Neuronal stem cell (in vitro differentiated cells): ENCODE results near the gene PDAP1.

Experiments
- DNase-seq: peaks from one replicate; pipeline ENCODE4 v3.0.0-alpha.2; 2013; ENCODE audit warnings: low spot score
- H2AFZ ChIP-seq: one replicate; pipeline ENCODE4 v1.6.1; 2013; ENCODE audit warnings: mild to moderate bottlenecking, low read length, inconsistent platforms
- H2AK5ac ChIP-seq: 2 replicates; pipeline ENCODE4 v1.6.1; 2013; ENCODE audit warnings: low read depth, mild to moderate bottlenecking, inconsistent platforms, low read length, moderate library complexity, mixed read lengths
- H2BK120ac ChIP-seq: 2 replicates; pipeline ENCODE4 v1.6.1; 2013; ENCODE audit warnings: low read depth, mild to moderate bottlenecking, inconsistent platforms, low read length, moderate library complexity, mixed read lengths
- H2BK12ac ChIP-seq: one replicate; pipeline ENCODE4 v1.6.1; 2013; ENCODE audit warnings: low read length, inconsistent platforms
- H2BK15ac ChIP-seq: 2 replicates; pipeline ENCODE4 v1.6.1; 2013; ENCODE audit warnings: mild to moderate bottlenecking, low read length, inconsistent platforms, mixed read lengths
- H2BK5ac ChIP-seq: one replicate; pipeline ENCODE4 v1.6.1; 2013; ENCODE audit warnings: inconsistent platforms, mild to moderate bottlenecking, low read length, moderate library complexity
- H3K14ac ChIP-seq: one replicate; pipeline ENCODE4 v1.6.1; 2013; ENCODE audit warnings: low read length, inconsistent platforms
- H3K18ac ChIP-seq: 2 replicates; pipeline ENCODE4 v1.6.1; 2013; ENCODE audit warnings: low read length, inconsistent platforms
- H3K23ac ChIP-seq: 2 replicates; pipeline ENCODE4 v1.6.1; 2013; ENCODE audit warnings: low read depth, mild to moderate bottlenecking, mixed read lengths, low read length, inconsistent platforms; ENCODE audit not compliant: poor library complexity
- H3K27ac ChIP-seq: replicated peaks from 3 replicates; pipeline ENCODE4 v1.5.1; 2013; ENCODE audit warnings: low read length, inconsistent platforms
- H3K27me3 ChIP-seq, 3 experiments: 2 replicates each; pipeline ENCODE4 v1.6.1; 2013; ENCODE audit warnings: low read length in 3 of 3, mild to moderate bottlenecking in 2 of 3, inconsistent platforms in 1 of 3, low read depth in 1 of 3, mixed read lengths in 1 of 3, moderate library complexity in 1 of 3; ENCODE audit not compliant: control insufficient read depth in 3 of 3, insufficient read depth in 3 of 3
- H3K36me3 ChIP-seq, 2 donors: replicated peaks in 1 of 2; 2 replicates each; pipeline ENCODE4 v1.6.1; 2013; ENCODE audit warnings: low read length in 2 of 2; ENCODE audit not compliant: control insufficient read depth in 2 of 2, insufficient read depth in 2 of 2
- H3K4ac ChIP-seq: 2 replicates; pipeline ENCODE4 v1.6.1; 2013; ENCODE audit warnings: inconsistent platforms, mild to moderate bottlenecking, low read length, moderate library complexity
- H3K4me1 ChIP-seq, 2 donors: 1 replicate in 1 of 2; 2 replicates in 1 of 2; pipeline ENCODE4 v1.6.1; 2013; ENCODE audit warnings: low read length in 2 of 2, low read depth in 1 of 2; ENCODE audit not compliant: control insufficient read depth in 2 of 2, insufficient read depth in 1 of 2
- H3K4me2 ChIP-seq: one replicate; pipeline ENCODE4 v1.6.1; 2013; ENCODE audit warnings: mild to moderate bottlenecking, low read length, inconsistent platforms; ENCODE audit not compliant: insufficient read depth, poor library complexity, severe bottlenecking
- H3K4me3 ChIP-seq, 2 donors: 2 replicates each; pipeline ENCODE4 v1.5.1; 2013; ENCODE audit warnings: low read length in 2 of 2, mild to moderate bottlenecking in 2 of 2, inconsistent platforms in 1 of 2, moderate library complexity in 1 of 2
- H3K79me1 ChIP-seq: one replicate; pipeline ENCODE4 v1.6.1; 2013; ENCODE audit warnings: low read depth, mild to moderate bottlenecking, inconsistent platforms, low read length, moderate library complexity
- H3K9ac ChIP-seq: one replicate; pipeline ENCODE4 v1.6.1; 2013; ENCODE audit warnings: mild to moderate bottlenecking, low read depth, low read length, inconsistent platforms; ENCODE audit not compliant: poor library complexity
- H3K9me3 ChIP-seq, 2 donors: replicated peaks in 1 of 2; 2 replicates each; pipeline versions ENCODE3 to v1.6.1; 2013; ENCODE audit warnings: low read length in 2 of 2, mild to moderate bottlenecking in 2 of 2, inconsistent platforms in 1 of 2, low read depth in 1 of 2, mixed read lengths in 1 of 2, moderate library complexity in 1 of 2; ENCODE audit not compliant: control insufficient read depth in 2 of 2, insufficient read depth in 1 of 2
- H4K8ac ChIP-seq: one replicate; pipeline ENCODE4 v1.6.1; 2013; ENCODE audit warnings: low read depth, mild to moderate bottlenecking, inconsistent platforms, low read length, moderate library complexity
- H4K91ac ChIP-seq: one replicate; pipeline ENCODE4 v1.6.1; 2013; ENCODE audit warnings: low read length, low read depth, mild to moderate bottlenecking, inconsistent platforms; ENCODE audit not compliant: poor library complexity
- WGBS, 2 donors: extraction: QIAGEN DNeasy Blood & Tissue Kit; methylation state at CpG; one replicate each; pipeline ENCODE4 v1.1.7; 2013; ENCODE audit warnings: missing lambda C conversion rate in 2 of 2, mixed read lengths in 1 of 2; ENCODE audit not compliant: insufficient read length in 2 of 2, insufficient replicate concordance in 1 of 2; ENCODE audit errors: extremely low coverage in 2 of 2; 5-methylcytosine and 5-hydroxymethylcytosine counted together

Gene PDAP1

GRCh38 chr7:99451936-99452335, 43.5 kb upstream of the PDAP1 start:
- Histone ChIP-seq H3K27me3 (no peaks in the 10 kb centered on the region), H3K18ac (no peak overlapping the region), H3K4me2 (no peak overlapping the region), H4K8ac (no peak overlapping the region), H3K23ac (peak overlapping the region; percentile 48), H3K9me3 (no peaks in the 10 kb centered on the region), H2BK5ac (no peak overlapping the region), H3K79me1 (peaks cover 10% of the 10 kb centered on the region), H3K4me1 (no peaks in the 10 kb centered on the region), H2BK12ac (no peak overlapping the region), H3K4me3 (no peak overlapping the region), H2BK15ac (no peak overlapping the region), H3K36me3 (peaks cover 79 to 99% of the 10 kb centered on the region in 2 donors), H3K14ac (no peak overlapping the region), H3K27ac (no peak overlapping the region), H4K91ac (no peak overlapping the region), H2AK5ac (no peak overlapping the region), H2AFZ (no peak overlapping the region), H3K4ac (no peak overlapping the region), H2BK120ac (no peak overlapping the region), H3K9ac (no peak overlapping the region)
- no CpG with 5 or more reads among the region's 8 CpGs for WGBS, 2 donors
- DNase-seq, result no peak

- Histone ChIP-seq H2AFZ (no peak overlapping the region), H3K79me1 (peaks cover 10% of the 10 kb centered on the region), H2BK120ac (no peak overlapping the region), H2BK12ac (no peak overlapping the region), H2AK5ac (no peak overlapping the region), H3K36me3 (peaks cover 75 to 97% of the 10 kb centered on the region in 2 donors), H3K9me3 (no peaks in the 10 kb centered on the region), H2BK15ac (no peak overlapping the region), H2BK5ac (no peak overlapping the region), H4K91ac (no peak overlapping the region), H3K14ac (no peak overlapping the region), H3K4me3 (peak overlapping the region in 1 of 2 donors; percentile 3), H3K27me3 (no peaks in the 10 kb centered on the region), H3K4ac (no peak overlapping the region), H3K4me2 (no peak overlapping the region), H3K9ac (no peak overlapping the region), H3K4me1 (no peaks in the 10 kb centered on the region), H4K8ac (no peak overlapping the region), H3K18ac (no peak overlapping the region), H3K27ac (no peak overlapping the region), H3K23ac (no peak overlapping the region)
- DNase-seq, result no peak
- no CpG with 5 or more reads among the region's 5 CpGs for WGBS, 2 donors
These were observed 40.9 kb upstream of the PDAP1 start for GRCh38 chr7:99449326-99449725.

- Histone ChIP-seq H2BK12ac (no peak overlapping the region), H4K8ac (no peak overlapping the region), H2AFZ (no peak overlapping the region), H3K36me3 (peaks cover 72 to 97% of the 10 kb centered on the region in 2 donors), H3K9ac (peak overlapping the region; percentile 30), H3K4ac (no peak overlapping the region), H3K4me3 (no peak overlapping the region), H3K4me2 (no peak overlapping the region), H2BK5ac (no peak overlapping the region), H3K18ac (no peak overlapping the region), H4K91ac (no peak overlapping the region), H3K23ac (no peak overlapping the region), H3K79me1 (peaks cover 10% of the 10 kb centered on the region), H3K9me3 (no peaks in the 10 kb centered on the region), H2AK5ac (no peak overlapping the region), H3K27me3 (no peaks in the 10 kb centered on the region), H3K4me1 (no peaks in the 10 kb centered on the region), H2BK15ac (no peak overlapping the region), H3K14ac (no peak overlapping the region), H2BK120ac (no peak overlapping the region), H3K27ac (no peak overlapping the region)
- no peak for DNase-seq
- no CpG with 5 or more reads among the region's 10 CpGs for WGBS, 2 donors
These were observed 40.5 kb upstream of the PDAP1 start for GRCh38 chr7:99448855-99449254.

- H2BK15ac ChIP-seq, result no peak overlapping the region
- peak overlapping the region; percentile 81 for H3K23ac ChIP-seq
- no peak for DNase-seq
- H3K4ac ChIP-seq, result no peak overlapping the region
- no peaks in the 10 kb centered on the region for H3K4me1 ChIP-seq
- H2BK12ac ChIP-seq, result no peak overlapping the region
- H3K9me3 ChIP-seq, result no peaks in the 10 kb centered on the region
- no peak overlapping the region for H3K4me3 ChIP-seq
- H2BK5ac ChIP-seq, result no peak overlapping the region
- H4K8ac ChIP-seq, result no peak overlapping the region
- no peak overlapping the region for H3K14ac ChIP-seq
- no peak overlapping the region for H2AFZ ChIP-seq
- H3K4me2 ChIP-seq, result no peak overlapping the region
- no peaks in the 10 kb centered on the region for H3K27me3 ChIP-seq
- no peak overlapping the region for H2BK120ac ChIP-seq
- peak overlapping the region; percentile 3 for H3K9ac ChIP-seq
- no peak overlapping the region for H2AK5ac ChIP-seq
- H3K27ac ChIP-seq, result no peak overlapping the region
- no peak overlapping the region for H4K91ac ChIP-seq
- H3K36me3 ChIP-seq, result peaks cover 64 to 97% of the 10 kb centered on the region in 2 donors
- H3K18ac ChIP-seq, result no peak overlapping the region
- H3K79me1 ChIP-seq, result peaks cover 10% of the 10 kb centered on the region
- no CpG with 5 or more reads among the region's 10 CpGs for WGBS, 2 donors
These were observed 39.5 kb upstream of the PDAP1 start for GRCh38 chr7:99447943-99448342.
